ENCODE measurements around the gene MTFMT. TPM values are rescaled to one million over a fixed set of nuclear protein-coding genes. Genes with fewer than 3 reads are reported as not detected.

MTFMT gene
- total and polyA plus RNA-seq, 4 donors, result 6.8 to 14.7 (median 8.4) TPM

DNA sequence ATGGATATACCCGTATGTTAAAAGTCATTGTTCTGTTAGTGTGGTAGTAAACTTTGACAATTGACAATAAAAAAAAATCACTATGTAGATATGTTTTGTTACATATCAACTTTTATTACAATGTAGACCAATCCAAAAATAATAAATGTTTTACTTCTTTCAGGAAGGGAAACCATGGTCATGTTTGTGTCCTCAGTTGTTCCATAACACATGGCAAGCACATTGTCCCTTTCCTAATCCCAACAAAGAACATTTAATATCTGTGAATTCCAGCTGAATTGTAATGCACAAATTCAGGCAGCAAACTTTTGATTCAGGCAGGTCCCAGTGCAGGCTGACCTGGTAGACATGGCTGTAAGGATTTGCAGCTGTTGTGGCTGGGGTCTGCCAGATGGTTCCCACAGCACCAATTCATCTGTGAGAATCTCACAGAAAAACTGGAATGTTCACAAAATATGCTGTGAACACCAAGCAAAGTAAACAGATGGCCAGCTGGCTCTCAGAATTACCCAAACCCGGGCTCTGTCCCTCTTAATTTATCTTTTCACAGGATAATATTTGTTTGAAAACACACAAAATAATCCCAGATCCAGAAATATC is 37.8 kb downstream of the MTFMT start:
- DNase-seq (ENCODE audit: low spot score), result no peak
- H3K9me3 ChIP-seq (ENCODE audit: control insufficient read depth in 4 of 4, low read length in 3 of 4), result no peaks in the 10 kb centered on the region
- H3K4me1 ChIP-seq (ENCODE audit: control insufficient read depth in 4 of 4, insufficient read depth in 4 of 4, low read length in 3 of 4), result peaks cover 0 to 16% (median 8%) of the 10 kb centered on the region in 4 donors
- TF ChIP-seq, protein P1, sequence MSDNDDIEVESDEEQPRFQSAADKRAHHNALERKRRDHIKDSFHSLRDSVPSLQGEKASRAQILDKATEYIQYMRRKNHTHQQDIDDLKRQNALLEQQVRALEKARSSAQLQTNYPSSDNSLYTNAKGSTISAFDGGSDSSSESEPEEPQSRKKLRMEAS (IDR thresholded peaks at IDR 0.05), result no peak
- TF ChIP-seq, protein P2, sequence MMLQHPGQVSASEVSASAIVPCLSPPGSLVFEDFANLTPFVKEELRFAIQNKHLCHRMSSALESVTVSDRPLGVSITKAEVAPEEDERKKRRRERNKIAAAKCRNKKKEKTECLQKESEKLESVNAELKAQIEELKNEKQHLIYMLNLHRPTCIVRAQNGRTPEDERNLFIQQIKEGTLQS (IDR thresholded peaks at IDR 0.05), result no peak
- TF ChIP-seq, protein P3, sequence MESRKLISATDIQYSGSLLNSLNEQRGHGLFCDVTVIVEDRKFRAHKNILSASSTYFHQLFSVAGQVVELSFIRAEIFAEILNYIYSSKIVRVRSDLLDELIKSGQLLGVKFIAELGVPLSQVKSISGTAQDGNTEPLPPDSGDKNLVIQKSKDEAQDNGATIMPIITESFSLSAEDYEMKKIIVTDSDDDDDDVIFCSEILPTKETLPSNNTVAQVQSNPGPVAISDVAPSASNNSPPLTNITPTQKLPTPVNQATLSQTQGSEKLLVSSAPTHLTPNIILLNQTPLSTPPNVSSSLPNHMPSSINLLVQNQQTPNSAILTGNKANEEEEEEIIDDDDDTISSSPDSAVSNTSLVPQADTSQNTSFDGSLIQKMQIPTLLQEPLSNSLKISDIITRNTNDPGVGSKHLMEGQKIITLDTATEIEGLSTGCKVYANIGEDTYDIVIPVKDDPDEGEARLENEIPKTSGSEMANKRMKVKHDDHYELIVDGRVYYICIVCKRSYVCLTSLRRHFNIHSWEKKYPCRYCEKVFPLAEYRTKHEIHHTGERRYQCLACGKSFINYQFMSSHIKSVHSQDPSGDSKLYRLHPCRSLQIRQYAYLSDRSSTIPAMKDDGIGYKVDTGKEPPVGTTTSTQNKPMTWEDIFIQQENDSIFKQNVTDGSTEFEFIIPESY (IDR thresholded peaks at IDR 0.05), result no peak
- TF ChIP-seq HNF4A (conservative IDR thresholded peaks at IDR 0.05), result no peak
- TF ChIP-seq TAF1 (conservative IDR thresholded peaks at IDR 0.05), result no peak
- TF ChIP-seq YY1 (IDR thresholded peaks at IDR 0.05), result no peak
- TF ChIP-seq RAD21 (IDR thresholded peaks at IDR 0.05), result no peak
- no peak for TF ChIP-seq GABPA (IDR thresholded peaks at IDR 0.05 in 1 of 2, conservative IDR thresholded peaks at IDR 0.05 in 1 of 2)
- TF ChIP-seq, protein P4, sequence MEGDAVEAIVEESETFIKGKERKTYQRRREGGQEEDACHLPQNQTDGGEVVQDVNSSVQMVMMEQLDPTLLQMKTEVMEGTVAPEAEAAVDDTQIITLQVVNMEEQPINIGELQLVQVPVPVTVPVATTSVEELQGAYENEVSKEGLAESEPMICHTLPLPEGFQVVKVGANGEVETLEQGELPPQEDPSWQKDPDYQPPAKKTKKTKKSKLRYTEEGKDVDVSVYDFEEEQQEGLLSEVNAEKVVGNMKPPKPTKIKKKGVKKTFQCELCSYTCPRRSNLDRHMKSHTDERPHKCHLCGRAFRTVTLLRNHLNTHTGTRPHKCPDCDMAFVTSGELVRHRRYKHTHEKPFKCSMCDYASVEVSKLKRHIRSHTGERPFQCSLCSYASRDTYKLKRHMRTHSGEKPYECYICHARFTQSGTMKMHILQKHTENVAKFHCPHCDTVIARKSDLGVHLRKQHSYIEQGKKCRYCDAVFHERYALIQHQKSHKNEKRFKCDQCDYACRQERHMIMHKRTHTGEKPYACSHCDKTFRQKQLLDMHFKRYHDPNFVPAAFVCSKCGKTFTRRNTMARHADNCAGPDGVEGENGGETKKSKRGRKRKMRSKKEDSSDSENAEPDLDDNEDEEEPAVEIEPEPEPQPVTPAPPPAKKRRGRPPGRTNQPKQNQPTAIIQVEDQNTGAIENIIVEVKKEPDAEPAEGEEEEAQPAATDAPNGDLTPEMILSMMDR (IDR thresholded peaks at IDR 0.05; ENCODE audit: low read depth, low read length, missing input control), result no peak
- no peak for TF ChIP-seq JUND (IDR thresholded peaks at IDR 0.05)
- TF ChIP-seq EGR1 (IDR thresholded peaks at IDR 0.05; ENCODE audit: low read depth in 2 of 2), result no peak
- TF ChIP-seq, protein P5, sequence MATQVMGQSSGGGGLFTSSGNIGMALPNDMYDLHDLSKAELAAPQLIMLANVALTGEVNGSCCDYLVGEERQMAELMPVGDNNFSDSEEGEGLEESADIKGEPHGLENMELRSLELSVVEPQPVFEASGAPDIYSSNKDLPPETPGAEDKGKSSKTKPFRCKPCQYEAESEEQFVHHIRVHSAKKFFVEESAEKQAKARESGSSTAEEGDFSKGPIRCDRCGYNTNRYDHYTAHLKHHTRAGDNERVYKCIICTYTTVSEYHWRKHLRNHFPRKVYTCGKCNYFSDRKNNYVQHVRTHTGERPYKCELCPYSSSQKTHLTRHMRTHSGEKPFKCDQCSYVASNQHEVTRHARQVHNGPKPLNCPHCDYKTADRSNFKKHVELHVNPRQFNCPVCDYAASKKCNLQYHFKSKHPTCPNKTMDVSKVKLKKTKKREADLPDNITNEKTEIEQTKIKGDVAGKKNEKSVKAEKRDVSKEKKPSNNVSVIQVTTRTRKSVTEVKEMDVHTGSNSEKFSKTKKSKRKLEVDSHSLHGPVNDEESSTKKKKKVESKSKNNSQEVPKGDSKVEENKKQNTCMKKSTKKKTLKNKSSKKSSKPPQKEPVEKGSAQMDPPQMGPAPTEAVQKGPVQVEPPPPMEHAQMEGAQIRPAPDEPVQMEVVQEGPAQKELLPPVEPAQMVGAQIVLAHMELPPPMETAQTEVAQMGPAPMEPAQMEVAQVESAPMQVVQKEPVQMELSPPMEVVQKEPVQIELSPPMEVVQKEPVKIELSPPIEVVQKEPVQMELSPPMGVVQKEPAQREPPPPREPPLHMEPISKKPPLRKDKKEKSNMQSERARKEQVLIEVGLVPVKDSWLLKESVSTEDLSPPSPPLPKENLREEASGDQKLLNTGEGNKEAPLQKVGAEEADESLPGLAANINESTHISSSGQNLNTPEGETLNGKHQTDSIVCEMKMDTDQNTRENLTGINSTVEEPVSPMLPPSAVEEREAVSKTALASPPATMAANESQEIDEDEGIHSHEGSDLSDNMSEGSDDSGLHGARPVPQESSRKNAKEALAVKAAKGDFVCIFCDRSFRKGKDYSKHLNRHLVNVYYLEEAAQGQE (IDR thresholded peaks at IDR 0.05), result no peak
- no peak for TF ChIP-seq FOXA2 (IDR thresholded peaks at IDR 0.05)
- TF ChIP-seq HNF4G (IDR thresholded peaks at IDR 0.05), result no peak
- H3K36me3 ChIP-seq (ENCODE audit: control insufficient read depth in 4 of 4, insufficient read depth in 3 of 4, low read depth in 1 of 4, low read length in 3 of 4), result no peaks in the 10 kb centered on the region
- no peak overlapping the region for H3K9ac ChIP-seq (ENCODE audit: low read depth in 1 of 2, low read length in 2 of 2)
- no peak overlapping the region for H3K4me3 ChIP-seq (ENCODE audit: low read depth in 1 of 3, low read length in 3 of 3)
- H3K27me3 ChIP-seq (ENCODE audit: control insufficient read depth in 4 of 4, insufficient read depth in 4 of 4, low read length in 3 of 4), result no peaks in the 10 kb centered on the region
- WGBS, result 65% methylated on average over 2 of the region's 2 CpGs
- no peak overlapping the region for H3K27ac ChIP-seq (ENCODE audit: low read depth in 1 of 2, low read length in 2 of 2)

DNA sequence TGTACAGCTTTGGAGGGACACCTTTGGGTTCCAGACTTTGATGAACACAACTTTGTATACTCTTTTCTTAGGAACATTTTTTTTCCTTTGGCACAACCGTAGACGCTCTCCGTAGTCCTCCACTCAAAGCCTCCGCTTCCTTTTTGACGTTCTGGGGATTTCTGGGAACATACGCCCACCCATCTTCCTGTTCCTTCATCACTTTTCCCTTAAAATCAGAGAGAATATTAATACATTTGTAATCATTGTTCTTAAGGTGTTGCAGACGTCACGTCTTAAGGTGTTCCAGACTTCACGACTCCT is 39.3 kb downstream of the MTFMT start:
- H3K9ac ChIP-seq (ENCODE audit: low read depth in 1 of 2, low read length in 2 of 2), result peak overlapping the region in 1 of 2 donors; percentile 87
- H3K36me3 ChIP-seq (ENCODE audit: control insufficient read depth in 4 of 4, insufficient read depth in 3 of 4, low read depth in 1 of 4, low read length in 3 of 4), result no peaks in the 10 kb centered on the region
- H3K27ac ChIP-seq (ENCODE audit: low read depth in 1 of 2, low read length in 2 of 2), result peak overlapping the region; percentile 84 to 100
- no peaks in the 10 kb centered on the region for H3K27me3 ChIP-seq (ENCODE audit: control insufficient read depth in 4 of 4, insufficient read depth in 4 of 4, low read length in 3 of 4)
- peak overlapping the region; percentile 75 to 96 (median 96) for H3K4me3 ChIP-seq (ENCODE audit: low read depth in 1 of 3, low read length in 3 of 3)
- 10% methylated on average over 9 of the region's 9 CpGs for WGBS
- TF ChIP-seq, protein P5 (IDR thresholded peaks at IDR 0.05), result peak; percentile 8
- TF ChIP-seq FOXA2 (IDR thresholded peaks at IDR 0.05) (no peak), SP1 (IDR thresholded peaks at IDR 0.05) (no peak), RXRA (IDR thresholded peaks at IDR 0.05) (no peak)
- TF ChIP-seq, protein P3 (IDR thresholded peaks at IDR 0.05), result no peak
- DNase-seq (ENCODE audit: low spot score), result no peak
- no peaks in the 10 kb centered on the region for H3K9me3 ChIP-seq (ENCODE audit: control insufficient read depth in 4 of 4, low read length in 3 of 4)
- H3K4me1 ChIP-seq (ENCODE audit: control insufficient read depth in 4 of 4, insufficient read depth in 4 of 4, low read length in 3 of 4), result peaks cover 3 to 20% (median 14%) of the 10 kb centered on the region in 4 donors
